Nephron (organoid): ENCODE results near the gene GSAP.

Source experiments
- H3K27ac Mint-ChIP-seq, 3 experiments: 2 replicates each; pipeline ENCODE4 v1.8.0; 2020; ENCODE audit warnings: mixed read lengths in 3 of 3, mild to moderate bottlenecking in 2 of 3, moderate library complexity in 1 of 3
- H3K27me3 Mint-ChIP-seq: 2 replicates; pipeline ENCODE4 v1.8.0; 2021; ENCODE audit warnings: low read depth, mild to moderate bottlenecking, moderate library complexity, mixed read lengths
- H3K36me3 Mint-ChIP-seq: 2 replicates; pipeline ENCODE4 v1.8.0; 2020; ENCODE audit warnings: low read depth, mixed read lengths
- H3K4me1 Mint-ChIP-seq: 2 replicates; pipeline ENCODE4 v1.8.0; 2020; ENCODE audit warnings: mixed read lengths
- H3K4me3 Mint-ChIP-seq, 3 experiments: 2 replicates each; pipeline ENCODE4 v1.8.0; 2020; ENCODE audit warnings: mild to moderate bottlenecking in 3 of 3, mixed read lengths in 3 of 3, moderate library complexity in 2 of 3
- H3K9me3 Mint-ChIP-seq: 2 replicates; pipeline ENCODE4 v1.8.0; 2020; ENCODE audit warnings: mixed read lengths
- CTCF ChIP-seq, 3 experiments: fragments of 200-600 bp; sonication (generic); IDR thresholded peaks; one replicate each; pipeline ENCODE4 v1.5.0; 2021; ENCODE audit warnings: antibody characterized with exemption in 3 of 3; ENCODE audit not compliant: unreplicated experiment in 3 of 3

GSAP gene

GRCh38 chr7:77460057-77460486, 43.9 kb upstream of the GSAP start:
- Mint-ChIP-seq H3K4me1 (no peaks in the 10 kb centered on the region), H3K27me3 (no peaks in the 10 kb centered on the region), H3K9me3 (no peaks in the 10 kb centered on the region), H3K4me3 (no peak overlapping the region), H3K27ac (no peak overlapping the region), H3K36me3 (no peaks in the 10 kb centered on the region)
- no peak for TF ChIP-seq CTCF (IDR thresholded peaks at IDR 0.05; ENCODE audit: unreplicated experiment in 3 of 3)

GRCh38 chr7:77459311-77459726, 43.2 kb upstream of the GSAP start:
- H3K27me3 Mint-ChIP-seq, result no peaks in the 10 kb centered on the region
- H3K27ac Mint-ChIP-seq, result no peak overlapping the region
- H3K4me1 Mint-ChIP-seq, result no peaks in the 10 kb centered on the region
- TF ChIP-seq CTCF (IDR thresholded peaks at IDR 0.05; ENCODE audit: unreplicated experiment in 3 of 3), result no peak
- H3K9me3 Mint-ChIP-seq, result no peaks in the 10 kb centered on the region
- no peaks in the 10 kb centered on the region for H3K36me3 Mint-ChIP-seq
- no peak overlapping the region for H3K4me3 Mint-ChIP-seq

GRCh38 chr7:77458786-77459185, 42.6 kb upstream of the GSAP start:
- no peaks in the 10 kb centered on the region for H3K9me3 Mint-ChIP-seq
- no peaks in the 10 kb centered on the region for H3K27me3 Mint-ChIP-seq
- no peak for TF ChIP-seq CTCF (IDR thresholded peaks at IDR 0.05; ENCODE audit: unreplicated experiment in 3 of 3)
- peaks cover 1% of the 10 kb centered on the region for H3K4me1 Mint-ChIP-seq
- no peak overlapping the region for H3K27ac Mint-ChIP-seq
- H3K36me3 Mint-ChIP-seq, result no peaks in the 10 kb centered on the region
- H3K4me3 Mint-ChIP-seq, result no peak overlapping the region

- H3K4me3 Mint-ChIP-seq, result no peak overlapping the region
- no peaks in the 10 kb centered on the region for H3K36me3 Mint-ChIP-seq
- H3K4me1 Mint-ChIP-seq, result peaks cover 5% of the 10 kb centered on the region
- TF ChIP-seq CTCF (IDR thresholded peaks at IDR 0.05; ENCODE audit: unreplicated experiment in 3 of 3), result no peak
- no peak overlapping the region for H3K27ac Mint-ChIP-seq
- no peaks in the 10 kb centered on the region for H3K27me3 Mint-ChIP-seq
- H3K9me3 Mint-ChIP-seq, result no peaks in the 10 kb centered on the region
Observed at GRCh38 chr7:77457779-77458178, 41.6 kb upstream of the GSAP start.

- H3K4me3 Mint-ChIP-seq, result no peak overlapping the region
- TF ChIP-seq CTCF (IDR thresholded peaks at IDR 0.05; ENCODE audit: unreplicated experiment in 3 of 3), result no peak
- no peak overlapping the region for H3K27ac Mint-ChIP-seq
- no peaks in the 10 kb centered on the region for H3K9me3 Mint-ChIP-seq
- peaks cover 5% of the 10 kb centered on the region for H3K4me1 Mint-ChIP-seq
- no peaks in the 10 kb centered on the region for H3K36me3 Mint-ChIP-seq
- no peaks in the 10 kb centered on the region for H3K27me3 Mint-ChIP-seq
Observed at GRCh38 chr7:77456696-77457095, 40.5 kb upstream of the GSAP start.

- no peaks in the 10 kb centered on the region for H3K36me3 Mint-ChIP-seq
- H3K27ac Mint-ChIP-seq, result no peak overlapping the region
- no peak for TF ChIP-seq CTCF (IDR thresholded peaks at IDR 0.05; ENCODE audit: unreplicated experiment in 3 of 3)
- H3K9me3 Mint-ChIP-seq, result no peaks in the 10 kb centered on the region
- H3K4me1 Mint-ChIP-seq, result peaks cover 5% of the 10 kb centered on the region
- H3K4me3 Mint-ChIP-seq, result no peak overlapping the region
- no peaks in the 10 kb centered on the region for H3K27me3 Mint-ChIP-seq
Observed at GRCh38 chr7:77455321-77455720, 39.2 kb upstream of the GSAP start.
